Measurements from ENCODE around the gene MRM3.

MRM3 gene

DNA sequence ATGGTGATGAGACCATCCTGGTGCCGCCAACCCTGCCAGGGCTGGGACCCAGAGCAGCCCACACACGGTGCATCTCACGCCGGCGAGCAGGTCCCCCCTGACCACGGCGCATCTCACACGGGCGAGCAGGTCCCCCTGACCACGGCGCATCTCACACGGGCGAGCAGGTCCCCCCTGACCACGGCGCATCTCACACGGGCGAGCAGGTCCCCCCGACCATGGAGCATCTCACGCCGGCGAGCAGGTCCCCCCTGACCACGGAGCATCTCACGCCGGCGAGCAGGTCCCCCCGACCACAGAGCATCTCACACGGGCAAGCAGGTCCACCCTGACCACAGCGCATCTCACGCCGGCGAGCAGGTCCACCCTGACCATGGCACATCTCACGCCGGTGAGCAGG, 59.2 kb downstream of the MRM3 start:
- no peak for DNase-seq (ENCODE audit: extremely low spot score)
- CTCF ChIA-PET, result no interaction called here
- TF ChIP-seq, protein P1, sequence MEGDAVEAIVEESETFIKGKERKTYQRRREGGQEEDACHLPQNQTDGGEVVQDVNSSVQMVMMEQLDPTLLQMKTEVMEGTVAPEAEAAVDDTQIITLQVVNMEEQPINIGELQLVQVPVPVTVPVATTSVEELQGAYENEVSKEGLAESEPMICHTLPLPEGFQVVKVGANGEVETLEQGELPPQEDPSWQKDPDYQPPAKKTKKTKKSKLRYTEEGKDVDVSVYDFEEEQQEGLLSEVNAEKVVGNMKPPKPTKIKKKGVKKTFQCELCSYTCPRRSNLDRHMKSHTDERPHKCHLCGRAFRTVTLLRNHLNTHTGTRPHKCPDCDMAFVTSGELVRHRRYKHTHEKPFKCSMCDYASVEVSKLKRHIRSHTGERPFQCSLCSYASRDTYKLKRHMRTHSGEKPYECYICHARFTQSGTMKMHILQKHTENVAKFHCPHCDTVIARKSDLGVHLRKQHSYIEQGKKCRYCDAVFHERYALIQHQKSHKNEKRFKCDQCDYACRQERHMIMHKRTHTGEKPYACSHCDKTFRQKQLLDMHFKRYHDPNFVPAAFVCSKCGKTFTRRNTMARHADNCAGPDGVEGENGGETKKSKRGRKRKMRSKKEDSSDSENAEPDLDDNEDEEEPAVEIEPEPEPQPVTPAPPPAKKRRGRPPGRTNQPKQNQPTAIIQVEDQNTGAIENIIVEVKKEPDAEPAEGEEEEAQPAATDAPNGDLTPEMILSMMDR (IDR thresholded peaks at IDR 0.05; ENCODE audit: control extremely low read depth, extremely low read depth, low read depth, missing control alignments), result no peak
- POLR2A ChIA-PET, result no interaction called here
